HK-2 (cell line): ENCODE measurements around the gene HSF2BP.
A peak's percentile ranks its signal among the peaks of the same experiment; 100 is the strongest.
"Not testable (repeated sequence)": the region's sequence is repeated elsewhere in the genome, so short reads cannot be mapped to it uniquely, and the experiment has no call there.

Source experiments
- DNase-seq: peaks from one replicate; pipeline ENCODE4 v3.0.0-alpha.2; 2018; ENCODE audit not compliant: unreplicated experiment

HSF2BP gene

GRCh38 chr21:43687566-43688399 lies 28.5 kb upstream of the HSF2BP start:
- DNase-seq = no peak

GRCh38 chr21:43686811-43687565 lies 27.7 kb upstream of the HSF2BP start:
- no peak for DNase-seq

GRCh38 chr21:43684424-43684823 lies 25.1 kb upstream of the HSF2BP start:
- no peak for DNase-seq

- DNase-seq = peak; percentile 52
Observed at GRCh38 chr21:43681650-43682049, 22.4 kb upstream of the HSF2BP start.

GRCh38 chr21:43680421-43680820 lies 21.1 kb upstream of the HSF2BP start:
- DNase-seq = not testable (repeated sequence)

GRCh38 chr21:43679951-43680350 lies 20.7 kb upstream of the HSF2BP start:
- DNase-seq = no peak

GRCh38 chr21:43676391-43676790 lies 17.1 kb upstream of the HSF2BP start:
- DNase-seq = no peak

GRCh38 chr21:43675871-43676270 lies 16.6 kb upstream of the HSF2BP start:
- no peak for DNase-seq

GRCh38 chr21:43669828-43670605 lies 10.7 kb upstream of the HSF2BP start:
- no peak for DNase-seq

GRCh38 chr21:43667191-43667904 lies 8.1 kb upstream of the HSF2BP start:
- no peak for DNase-seq

GRCh38 chr21:43665879-43666278 lies 6.6 kb upstream of the HSF2BP start:
- no peak for DNase-seq

GRCh38 chr21:43664358-43664757 lies 5.1 kb upstream of the HSF2BP start:
- DNase-seq = no peak

- DNase-seq = no peak
Observed at GRCh38 chr21:43663033-43663432, 3.7 kb upstream of the HSF2BP start.

- no peak for DNase-seq
Observed at GRCh38 chr21:43662286-43662685, 3.0 kb upstream of the HSF2BP start.

GRCh38 chr21:43658769-43659135 lies 536 bp downstream of the HSF2BP start:
- no peak for DNase-seq

- no peak for DNase-seq
Observed at GRCh38 chr21:43658088-43658741, 1.1 kb downstream of the HSF2BP start.

GRCh38 chr21:43657355-43658087 lies 1.8 kb downstream of the HSF2BP start:
- no peak for DNase-seq

- no peak for DNase-seq
Observed at GRCh38 chr21:43654806-43655489, 4.3 kb downstream of the HSF2BP start.

- no peak for DNase-seq
Observed at GRCh38 chr21:43653626-43654025, 5.7 kb downstream of the HSF2BP start.

- no peak for DNase-seq
Observed at GRCh38 chr21:43652616-43653015, 6.7 kb downstream of the HSF2BP start.
